HG02798 (cell line): ENCODE data around the gene EEPD1.

Experiments used
- ATAC-seq: cut with Tn5 transposase; IDR thresholded peaks from one replicate; pipeline ENCODE4 v1.9.1; 2021; ENCODE audit warnings: mild to moderate bottlenecking; ENCODE audit not compliant: unreplicated experiment, poor library complexity

Gene EEPD1

GRCh38 chr7:36289833-36290661 is 137.0 kb downstream of the EEPD1 start:
- peak; percentile 32 for ATAC-seq

- peak; percentile 55 for ATAC-seq
Measured at GRCh38 chr7:36291387-36292316, 138.6 kb downstream of the EEPD1 start.

GRCh38 chr7:36295090-36295489 is 142.0 kb downstream of the EEPD1 start:
- no peak for ATAC-seq

- ATAC-seq: no peak
Measured at GRCh38 chr7:36296284-36296683, 143.2 kb downstream of the EEPD1 start.

- ATAC-seq: no peak
Measured at GRCh38 chr7:36297364-36298009, 144.4 kb downstream of the EEPD1 start.

GRCh38 chr7:36298106-36298505 is 145.1 kb downstream of the EEPD1 start:
- no peak for ATAC-seq

GRCh38 chr7:36299223-36299774 is 146.2 kb downstream of the EEPD1 start:
- no peak for ATAC-seq

- no peak for ATAC-seq
Measured at GRCh38 chr7:36299823-36300341, 146.8 kb downstream of the EEPD1 start.

GRCh38 chr7:36300696-36301350 is 147.8 kb downstream of the EEPD1 start:
- ATAC-seq: no peak

GRCh38 chr7:36301914-36302771 is 149.1 kb downstream of the EEPD1 start:
- ATAC-seq: no peak

- no peak for ATAC-seq
Measured at GRCh38 chr7:36303202-36304098, 150.4 kb downstream of the EEPD1 start.

- no peak for ATAC-seq
Measured at GRCh38 chr7:36304099-36304425, 151.0 kb downstream of the EEPD1 start.

GRCh38 chr7:36305226-36305625 is 152.2 kb downstream of the EEPD1 start:
- no peak for ATAC-seq

- ATAC-seq: no peak
Measured at GRCh38 chr7:36305648-36306047, 152.6 kb downstream of the EEPD1 start.

GRCh38 chr7:36306222-36306621 is 153.2 kb downstream of the EEPD1 start:
- ATAC-seq: no peak

- ATAC-seq: no peak
Measured at GRCh38 chr7:36306722-36307121, 153.7 kb downstream of the EEPD1 start.

- no peak for ATAC-seq
Measured at GRCh38 chr7:36308031-36308430, 155.0 kb downstream of the EEPD1 start.

- no peak for ATAC-seq
Measured at GRCh38 chr7:36309301-36309700, 156.2 kb downstream of the EEPD1 start.
